ENCODE measurements around the gene EFHC1.

Gene EFHC1

DNA sequence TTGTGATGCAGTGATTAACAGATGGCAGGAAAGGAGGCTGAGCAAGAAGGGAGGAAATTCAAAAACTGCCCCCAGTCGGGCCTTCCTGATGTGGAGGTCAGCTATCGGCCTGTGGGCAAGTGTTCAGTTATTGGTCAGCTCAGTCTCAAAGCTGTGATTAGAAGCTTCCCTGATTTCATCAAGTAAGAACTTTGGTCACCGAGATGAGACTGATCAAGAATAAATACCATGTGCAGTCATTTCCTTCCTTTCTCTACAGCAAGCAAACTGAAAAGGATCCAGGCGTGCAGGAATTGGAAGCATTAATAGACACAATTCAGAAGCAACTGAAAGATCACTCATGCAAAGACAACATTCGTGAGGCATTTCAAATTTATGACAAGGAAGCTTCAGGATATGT is 69.7 kb downstream of the EFHC1 start:
- no peak overlapping the region for H3K4me3 ChIP-seq (ENCODE audit: low read depth, low read length)
- in situ Hi-C loops (cut with HindIII; ENCODE audit: low sequenced_read_pairs) = no loop called here
- no peak for DNase-seq (ENCODE audit: low read depth)
- TF ChIP-seq, protein P1, sequence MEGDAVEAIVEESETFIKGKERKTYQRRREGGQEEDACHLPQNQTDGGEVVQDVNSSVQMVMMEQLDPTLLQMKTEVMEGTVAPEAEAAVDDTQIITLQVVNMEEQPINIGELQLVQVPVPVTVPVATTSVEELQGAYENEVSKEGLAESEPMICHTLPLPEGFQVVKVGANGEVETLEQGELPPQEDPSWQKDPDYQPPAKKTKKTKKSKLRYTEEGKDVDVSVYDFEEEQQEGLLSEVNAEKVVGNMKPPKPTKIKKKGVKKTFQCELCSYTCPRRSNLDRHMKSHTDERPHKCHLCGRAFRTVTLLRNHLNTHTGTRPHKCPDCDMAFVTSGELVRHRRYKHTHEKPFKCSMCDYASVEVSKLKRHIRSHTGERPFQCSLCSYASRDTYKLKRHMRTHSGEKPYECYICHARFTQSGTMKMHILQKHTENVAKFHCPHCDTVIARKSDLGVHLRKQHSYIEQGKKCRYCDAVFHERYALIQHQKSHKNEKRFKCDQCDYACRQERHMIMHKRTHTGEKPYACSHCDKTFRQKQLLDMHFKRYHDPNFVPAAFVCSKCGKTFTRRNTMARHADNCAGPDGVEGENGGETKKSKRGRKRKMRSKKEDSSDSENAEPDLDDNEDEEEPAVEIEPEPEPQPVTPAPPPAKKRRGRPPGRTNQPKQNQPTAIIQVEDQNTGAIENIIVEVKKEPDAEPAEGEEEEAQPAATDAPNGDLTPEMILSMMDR (IDR thresholded peaks at IDR 0.05; ENCODE audit: low read depth, low read length, missing control alignments) = no peak

DNA sequence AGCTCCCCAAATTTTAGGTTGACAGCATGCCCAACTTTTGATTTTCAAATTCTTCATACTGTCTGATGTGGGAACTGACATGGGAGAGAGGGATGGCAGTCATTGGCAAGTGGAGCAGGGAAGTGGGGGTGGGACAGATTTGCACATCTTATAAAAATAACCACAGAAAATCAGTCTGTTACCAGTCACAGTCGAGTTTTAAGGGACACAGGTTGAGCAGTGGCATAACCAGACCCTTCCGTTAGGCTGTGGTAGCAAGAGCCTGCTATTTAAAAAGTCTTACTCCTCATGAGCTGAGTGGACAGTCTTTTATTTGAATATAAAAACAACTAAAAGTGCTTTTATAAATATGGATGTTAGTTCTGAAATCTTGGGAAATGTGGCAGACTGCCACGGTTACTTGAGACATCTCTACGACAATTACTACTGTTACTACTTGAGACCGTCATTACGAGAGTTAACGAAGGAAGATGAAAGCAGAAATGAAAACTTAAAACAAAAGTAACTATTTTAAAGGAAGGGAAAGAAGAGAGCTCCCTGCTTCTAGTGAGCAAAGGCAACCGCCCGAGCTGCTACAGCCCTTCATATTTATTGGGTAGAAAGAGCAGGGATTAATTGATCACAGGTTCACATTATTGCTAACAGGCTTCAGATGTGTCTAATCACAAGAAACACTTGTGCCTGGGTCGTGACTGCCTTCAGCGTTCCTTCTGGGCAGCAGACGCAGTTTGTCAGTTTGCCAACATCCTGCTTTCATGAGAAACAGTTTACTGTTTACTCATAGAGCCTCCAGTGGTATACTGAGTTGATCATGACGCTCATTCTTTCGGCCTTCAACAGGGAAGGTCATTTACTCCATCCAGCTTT is 71.3 kb downstream of the EFHC1 start:
- TF ChIP-seq, protein P1 (IDR thresholded peaks at IDR 0.05; ENCODE audit: low read depth, low read length, missing control alignments) = no peak
- in situ Hi-C loops (cut with HindIII; ENCODE audit: low sequenced_read_pairs) = no loop called here
- no peak for DNase-seq (ENCODE audit: low read depth)
- no peak overlapping the region for H3K4me3 ChIP-seq (ENCODE audit: low read depth, low read length)

DNA sequence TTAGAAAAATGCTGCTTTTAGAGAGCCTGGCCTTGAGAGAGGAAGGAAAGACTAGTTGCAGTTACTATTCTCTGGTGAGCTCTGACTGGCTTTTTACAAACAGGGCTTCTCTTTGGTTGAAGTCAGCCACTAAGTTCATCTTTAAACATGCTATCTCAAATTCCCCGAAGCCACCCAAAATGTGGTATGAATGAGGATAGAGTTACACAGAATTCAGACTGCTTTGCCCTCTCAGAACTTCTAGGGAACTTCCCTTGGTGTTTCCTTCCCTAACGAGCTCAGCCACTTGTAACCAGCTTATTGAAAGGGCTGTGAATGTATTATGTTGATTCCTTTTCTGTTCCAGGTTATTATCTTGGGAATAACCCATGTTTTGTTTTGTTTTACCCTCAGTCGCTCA is 73.5 kb downstream of the EFHC1 start:
- in situ Hi-C loops (cut with HindIII; ENCODE audit: low sequenced_read_pairs) = no loop called here
- TF ChIP-seq, protein P1 (IDR thresholded peaks at IDR 0.05; ENCODE audit: low read depth, low read length, missing control alignments) = no peak
- H3K4me3 ChIP-seq (ENCODE audit: low read depth, low read length) = no peak overlapping the region
- DNase-seq (ENCODE audit: low read depth) = no peak

DNA sequence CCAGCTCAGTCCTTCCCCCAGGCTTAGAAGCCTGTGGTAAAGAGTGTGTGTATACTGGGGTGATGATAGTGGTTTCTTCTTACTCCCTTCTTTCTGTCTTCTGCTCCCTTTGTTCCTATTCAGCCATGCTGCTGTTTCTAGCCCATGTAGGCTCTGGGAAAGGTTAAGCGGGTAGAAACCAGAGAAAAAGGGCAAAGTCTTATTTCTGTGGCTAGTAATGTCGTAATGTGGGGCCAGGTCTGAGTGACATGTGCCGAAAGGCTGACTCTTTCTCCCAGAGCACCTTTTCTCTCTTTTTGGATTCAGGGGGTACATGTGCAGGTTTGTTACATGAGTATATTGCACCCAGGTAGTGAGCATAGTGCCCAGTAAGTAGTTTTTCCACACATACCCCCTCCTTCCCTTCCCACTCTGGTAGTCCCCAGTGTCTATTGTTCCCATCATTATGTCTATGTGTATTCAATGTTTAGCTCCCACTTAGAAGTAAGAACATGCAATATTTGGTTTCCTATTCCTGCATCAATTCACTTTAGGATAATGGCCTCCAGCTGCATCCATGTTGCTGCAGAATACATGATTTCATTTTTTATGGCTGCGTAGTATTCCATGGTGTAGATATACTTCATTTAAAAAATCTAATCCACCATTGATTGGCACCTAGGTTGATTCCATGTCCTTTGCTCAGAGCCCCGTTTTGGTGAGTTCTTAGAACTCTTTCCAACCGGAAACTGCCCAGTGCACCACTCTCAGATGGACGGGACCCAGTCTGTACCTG is 74.3 kb downstream of the EFHC1 start:
- TF ChIP-seq, protein P1 (IDR thresholded peaks at IDR 0.05; ENCODE audit: low read depth, low read length, missing control alignments) = no peak
- in situ Hi-C loops (cut with HindIII; ENCODE audit: low sequenced_read_pairs) = no loop called here
- DNase-seq (ENCODE audit: low read depth) = no peak
- H3K4me3 ChIP-seq (ENCODE audit: low read depth, low read length) = no peak overlapping the region

DNA sequence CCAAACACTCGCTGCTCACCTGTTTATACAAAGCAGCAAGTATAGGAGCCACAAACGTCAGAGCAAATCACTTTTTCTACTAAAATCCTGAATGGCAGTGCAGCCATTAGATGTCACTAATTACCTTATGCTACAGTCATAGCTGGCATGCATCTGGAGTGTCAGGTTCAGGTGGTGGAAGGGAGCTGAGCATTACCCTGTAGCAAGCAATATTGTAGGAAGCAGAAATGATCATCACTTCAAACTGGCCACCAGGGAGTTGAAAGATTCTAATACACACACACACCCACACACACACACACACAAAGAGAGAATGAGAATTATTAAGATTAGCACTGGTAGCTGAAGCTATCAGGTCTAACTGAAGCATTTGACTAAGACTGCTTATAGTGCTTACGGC is 75.8 kb downstream of the EFHC1 start:
- DNase-seq (ENCODE audit: low read depth) = no peak
- H3K4me3 ChIP-seq (ENCODE audit: low read depth, low read length) = no peak overlapping the region
- in situ Hi-C loops (cut with HindIII; ENCODE audit: low sequenced_read_pairs) = no loop called here
- TF ChIP-seq, protein P1 (IDR thresholded peaks at IDR 0.05; ENCODE audit: low read depth, low read length, missing control alignments) = no peak

DNA sequence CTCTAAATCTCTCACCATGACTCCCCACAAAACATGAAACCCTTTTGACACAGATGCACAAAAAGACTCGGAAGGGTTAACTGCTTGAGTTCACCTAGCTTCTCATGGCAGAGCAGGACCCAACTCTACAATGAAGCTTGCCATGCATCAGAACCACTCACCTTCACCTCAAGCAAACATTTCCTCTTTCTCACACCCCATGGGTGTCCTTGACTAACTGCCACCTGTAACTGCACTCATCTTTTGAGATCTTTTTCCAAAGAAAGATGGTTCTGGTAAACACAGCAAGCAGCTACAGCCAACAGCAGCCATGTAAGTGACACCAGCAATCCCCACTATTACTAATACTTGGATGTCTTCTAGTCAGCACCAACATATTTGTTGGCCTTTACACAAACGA is 76.5 kb downstream of the EFHC1 start:
- TF ChIP-seq, protein P1 (IDR thresholded peaks at IDR 0.05; ENCODE audit: low read depth, low read length, missing control alignments) = no peak
- in situ Hi-C loops (cut with HindIII; ENCODE audit: low sequenced_read_pairs) = no loop called here
- no peak for DNase-seq (ENCODE audit: low read depth)
- H3K4me3 ChIP-seq (ENCODE audit: low read depth, low read length) = no peak overlapping the region
